GM10248 (cell line): Measurements from ENCODE around the gene CDIP1.
A peak's percentile ranks its signal among the peaks of the same experiment; 100 is the strongest.

Experiments used
- CTCF ChIA-PET: fragments of 300-600 bp; sonication (Branson Sonifier 250); formaldehyde crosslinking; extraction: SDS; loops from one replicate; lab custom pipeline; 2021; ENCODE audit warnings: antibody characterized with exemption; lab: Yijun Ruan, JAX
- POLR2A ChIA-PET: fragments of 350-650 bp; sonication (Branson Sonifier 250); formaldehyde crosslinking; extraction: SDS; loops from one replicate; lab custom pipeline; 2020; ENCODE audit warnings: antibody characterized with exemption; lab: Yijun Ruan, JAX
- DNase-seq: peaks from one replicate; pipeline ENCODE4 v3.0.0; 2012; ENCODE audit errors: extremely low spot score
- CTCF ChIP-seq: IDR thresholded peaks from 2 replicates; pipeline ENCODE4 v1.5.1; 2012; ENCODE audit warnings: mild to moderate bottlenecking, low read depth; ENCODE audit errors: extremely low read depth, missing control alignments, control extremely low read depth

The CDIP1 gene

DNA sequence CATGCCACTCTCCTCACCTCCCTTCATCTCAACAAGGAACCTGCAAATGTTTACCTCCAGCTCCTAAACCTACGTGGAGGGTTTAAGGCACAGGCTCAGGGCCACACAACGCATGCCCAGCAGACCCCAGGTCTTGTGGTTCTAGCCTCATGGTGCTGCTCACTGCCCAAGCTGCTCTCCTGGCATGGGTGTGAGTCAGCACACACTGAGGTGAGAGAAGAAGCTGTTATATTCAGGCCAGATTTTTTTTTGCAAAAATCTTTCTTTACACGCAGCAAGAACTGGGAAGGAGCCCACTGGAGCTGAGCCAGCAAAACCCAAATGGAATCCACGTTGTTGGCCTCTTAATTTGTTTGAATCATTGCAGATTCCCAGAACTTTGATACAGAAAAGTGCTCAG is 12.0 kb upstream of the CDIP1 start:
- POLR2A ChIA-PET, result no interaction called here
- TF ChIP-seq CTCF, result no peak
- DNase-seq, result no peak
- CTCF ChIA-PET, result interaction anchor here (1.3 to 10.4 kb wide), 7 partner anchors 25 to 74 kb away, joined by 3 to 138 read pairs (median 6); partner anchors contain the start of gene HMOX2

GRCh38 chr16:4548124-4548523 is 9.6 kb upstream of the CDIP1 start:
- POLR2A ChIA-PET, result no interaction called here

DNA sequence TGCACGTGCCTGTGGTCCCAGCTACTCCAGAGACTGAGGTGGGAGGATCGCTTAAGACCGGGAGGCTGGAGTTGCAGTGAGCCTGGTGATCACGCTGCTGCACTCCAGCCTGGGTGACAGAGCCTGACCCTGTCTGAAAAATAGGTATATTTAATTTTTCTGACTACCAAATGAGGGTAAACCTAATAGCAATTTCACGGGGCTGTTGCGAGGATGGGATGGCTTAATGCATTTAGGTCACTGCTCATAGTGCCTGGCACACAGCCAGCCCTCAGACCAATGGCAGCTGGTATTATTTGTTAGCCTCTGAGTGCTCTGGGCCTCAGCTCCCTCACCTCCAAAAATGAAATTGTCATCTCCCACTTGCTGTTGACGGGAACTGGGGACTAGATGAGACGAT is 5.9 kb upstream of the CDIP1 start:
- POLR2A ChIA-PET, result no interaction called here
- no peak for DNase-seq
- CTCF ChIA-PET, result interaction anchor here (0.8 to 10.4 kb wide), 3 partner anchors 16 to 37 kb away, joined by 3 to 138 read pairs (median 3); no protein-coding TSS in a partner anchor
- TF ChIP-seq CTCF, result no peak

More at GRCh38 chr16:4548124-4548523, 9.6 kb upstream of the CDIP1 start:
- TF ChIP-seq CTCF, result no peak
- DNase-seq, result no peak
- CTCF ChIA-PET, result interaction anchor here (0.6 to 10.4 kb wide), 23 partner anchors 9 to 188 kb away, joined by 3 to 138 read pairs (median 4); partner anchors contain the start of genes CDIP1, HMOX2 and MGRN1

GRCh38 chr16:4539716-4540284 is 1.2 kb upstream of the CDIP1 start:
- TF ChIP-seq CTCF, result no peak
- ChIA-PET POLR2A (no interaction called here), CTCF (interaction anchor here (1.3 to 3.2 kb wide), 2 partner anchors 9 to 17 kb away, joined by 4 to 20 read pairs; partner anchors contain the start of gene C16orf96)
- no peak for DNase-seq

DNA sequence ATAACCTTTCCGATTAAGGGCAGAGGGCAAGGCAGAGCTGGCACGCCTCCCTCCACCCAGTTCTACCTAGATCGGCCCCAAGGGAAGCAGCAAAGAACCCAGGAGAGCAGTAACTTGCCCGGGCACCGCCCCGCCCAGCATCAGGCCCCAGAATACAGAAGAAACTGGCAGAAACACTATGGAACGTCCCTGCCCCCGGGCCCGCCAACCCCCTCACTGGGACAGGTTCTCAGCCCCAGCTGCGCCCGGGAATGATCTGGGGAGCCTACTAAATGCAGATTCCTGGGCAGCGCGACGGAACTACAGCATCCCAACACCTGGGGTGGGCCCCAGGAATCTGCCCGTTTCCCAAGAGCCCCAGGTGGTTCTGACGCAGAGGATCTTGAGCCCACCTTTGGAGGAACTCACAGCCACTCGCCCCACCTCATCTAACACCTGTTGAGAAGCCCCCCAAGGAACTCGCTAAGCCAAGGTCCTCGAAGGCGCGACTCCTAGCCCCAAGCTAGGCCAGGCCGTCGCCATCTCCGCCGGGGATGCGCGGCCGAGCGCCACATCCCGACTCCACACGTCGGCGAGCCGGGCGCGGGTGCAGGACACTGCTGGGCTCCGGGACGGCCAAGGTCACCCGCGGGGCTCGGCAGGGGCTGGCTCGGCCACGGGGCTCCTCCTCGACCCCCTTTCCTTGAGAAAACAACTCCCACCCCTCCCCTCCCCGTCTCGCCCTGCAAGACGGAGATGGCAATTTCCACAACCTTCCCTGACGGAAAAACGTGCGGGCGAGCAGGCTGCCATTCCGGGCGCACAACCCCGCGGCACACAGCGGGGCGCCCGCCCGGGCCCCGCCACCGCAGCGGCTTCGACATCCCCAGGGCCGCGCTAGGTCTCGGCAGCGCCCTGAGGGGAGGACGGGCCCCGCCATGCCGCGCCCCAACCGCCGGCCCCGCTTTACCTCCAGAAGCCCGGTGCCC is 913 bp downstream of the CDIP1 start:
- peak; percentile 58 for DNase-seq
- CTCF ChIA-PET, result interaction anchor here (1.3 to 3.2 kb wide), 4 partner anchors 11 to 31 kb away, joined by 6 to 20 read pairs (median 9); no protein-coding TSS in a partner anchor
- POLR2A ChIA-PET, result no interaction called here
- no peak for TF ChIP-seq CTCF
